HEK293 (cell line): ENCODE data around the gene OSBP2.

ENCODE experiments used
- CTCF ChIA-PET: fragments of 350-600 bp; formaldehyde crosslinking; extraction: SDS; loops from one replicate; lab custom pipeline; 2021; ENCODE audit warnings: antibody characterized with exemption; lab: Yijun Ruan, JAX
- POLR2A ChIA-PET: fragments of 300-600 bp; formaldehyde crosslinking; extraction: SDS; loops from one replicate; lab custom pipeline; 2020; ENCODE audit warnings: antibody characterized with exemption, inconsistent platforms; lab: Yijun Ruan, JAX
- H3K27ac ChIP-seq: fragments of 200-500 bp; sonication (Bioruptor generic); 2 replicates; pipeline ENCODE4 v1.5.1; 2014; ENCODE audit warnings: low read depth, low read length, control low read depth, inconsistent platforms; ENCODE audit errors: extremely low read depth
- H3K36me3 ChIP-seq, 2 experiments: fragments of 200-500 bp in 1 of 2; sonication (Bioruptor generic) in 1 of 2; 1 replicate in 1 of 2; 2 replicates in 1 of 2; pipeline ENCODE4 v1.5.1; 2014 to 2017; ENCODE audit warnings: inconsistent platforms in 2 of 2, low read length in 2 of 2; ENCODE audit not compliant: control insufficient read depth in 2 of 2, insufficient read depth in 1 of 2
- H3K4me1 ChIP-seq: fragments of 200-500 bp; sonication (Bioruptor generic); 2 replicates; pipeline ENCODE4 v1.5.1; 2014; ENCODE audit warnings: mild to moderate bottlenecking, low read length, inconsistent platforms; ENCODE audit not compliant: control insufficient read depth, insufficient read depth
- H3K4me3 ChIP-seq: 2 replicates; pipeline ENCODE4 v1.5.1; 2011; ENCODE audit warnings: low read depth, mild to moderate bottlenecking, control low read depth, low read length, moderate library complexity
- H3K9me3 ChIP-seq: fragments of 200-500 bp; sonication (Bioruptor generic); 2 replicates; pipeline ENCODE4 v1.5.1; 2014; ENCODE audit warnings: low read depth, low read length, inconsistent platforms; ENCODE audit not compliant: control insufficient read depth, insufficient read depth
- GLIS2 ChIP-seq: fragments of 450-650 bp; formaldehyde crosslinking; IDR thresholded peaks from 2 replicates; pipeline ENCODE4 v1.5.1; 2016; ENCODE audit warnings: missing biosample characterization, missing genetic modification characterization
- HOXA7 ChIP-seq: sonication (generic); formaldehyde crosslinking; IDR thresholded peaks from 2 replicates; pipeline ENCODE4 v1.8.1; 2022; ENCODE audit warnings: missing genetic modification reagents, borderline replicate concordance
- MEIS1 ChIP-seq: sonication (generic); formaldehyde crosslinking; IDR thresholded peaks from 2 replicates; pipeline ENCODE4 v1.8.1; 2022; ENCODE audit warnings: missing genetic modification reagents, mild to moderate bottlenecking, borderline replicate concordance
- SETDB1 ChIP-seq: IDR thresholded peaks from one replicate; pipeline ENCODE4 v1.6.1; 2017; ENCODE audit warnings: mild to moderate bottlenecking, low read length, moderate library complexity, mixed read lengths; ENCODE audit not compliant: insufficient read length
- SP7 ChIP-seq: fragments of 450-650 bp; formaldehyde crosslinking; IDR thresholded peaks from 2 replicates; pipeline ENCODE4 v1.5.1; 2016; ENCODE audit warnings: missing biosample characterization, missing genetic modification characterization
- ZNF112 ChIP-seq: fragments of 450-650 bp; formaldehyde crosslinking; IDR thresholded peaks from 2 replicates; pipeline ENCODE4 v1.5.0; 2017; ENCODE audit warnings: missing biosample characterization, missing genetic modification characterization
- ZNF202 ChIP-seq: fragments of 450-650 bp; formaldehyde crosslinking; IDR thresholded peaks from 2 replicates; pipeline ENCODE4 v1.5.1; 2016; ENCODE audit warnings: missing biosample characterization, missing genetic modification characterization, borderline replicate concordance
- ZNF221 ChIP-seq: fragments of 450-650 bp; formaldehyde crosslinking; IDR thresholded peaks from 2 replicates; pipeline ENCODE4 v1.5.1; 2017; ENCODE audit warnings: missing biosample characterization, missing genetic modification characterization, borderline replicate concordance
- ZNF324 ChIP-seq: fragments of 450-650 bp; formaldehyde crosslinking; IDR thresholded peaks from 2 replicates; pipeline ENCODE4 v1.5.1; 2016; ENCODE audit warnings: missing biosample characterization, missing genetic modification characterization
- ZNF335 ChIP-seq: fragments of 450-650 bp; formaldehyde crosslinking; conservative IDR thresholded peaks from 2 replicates; pipeline ENCODE4 v1.5.1; 2016; ENCODE audit warnings: missing biosample characterization, missing genetic modification characterization
- ZNF423 ChIP-seq: fragments of 450-650 bp; formaldehyde crosslinking; IDR thresholded peaks from 2 replicates; pipeline ENCODE4 v1.5.1; 2016; ENCODE audit warnings: missing biosample characterization, missing genetic modification characterization
- ZNF623 ChIP-seq: fragments of 450-650 bp; formaldehyde crosslinking; IDR thresholded peaks from 2 replicates; pipeline ENCODE4 v1.5.1; 2016; ENCODE audit warnings: missing biosample characterization, missing genetic modification characterization
- ZNF792 ChIP-seq: fragments of 450-650 bp; formaldehyde crosslinking; IDR thresholded peaks from 2 replicates; pipeline ENCODE4 v1.5.1; 2016; ENCODE audit warnings: missing biosample characterization, missing genetic modification characterization
- TF ChIP-seq, protein P1 (sequence below): fragments of 450-650 bp; formaldehyde crosslinking; IDR thresholded peaks from 2 replicates; pipeline ENCODE4 v1.5.1; 2016; ENCODE audit warnings: missing biosample characterization, missing genetic modification characterization
- TF ChIP-seq, protein P2 (sequence below): fragments of 450-650 bp; formaldehyde crosslinking; IDR thresholded peaks from 2 replicates; pipeline ENCODE4 v1.5.1; 2016; ENCODE audit warnings: missing biosample characterization, missing genetic modification characterization
- TF ChIP-seq, protein P3 (sequence below): fragments of 450-650 bp; formaldehyde crosslinking; IDR thresholded peaks from 2 replicates; pipeline ENCODE4 v1.5.1; 2016; ENCODE audit warnings: missing biosample characterization, missing genetic modification characterization, low read depth

The OSBP2 gene

DNA sequence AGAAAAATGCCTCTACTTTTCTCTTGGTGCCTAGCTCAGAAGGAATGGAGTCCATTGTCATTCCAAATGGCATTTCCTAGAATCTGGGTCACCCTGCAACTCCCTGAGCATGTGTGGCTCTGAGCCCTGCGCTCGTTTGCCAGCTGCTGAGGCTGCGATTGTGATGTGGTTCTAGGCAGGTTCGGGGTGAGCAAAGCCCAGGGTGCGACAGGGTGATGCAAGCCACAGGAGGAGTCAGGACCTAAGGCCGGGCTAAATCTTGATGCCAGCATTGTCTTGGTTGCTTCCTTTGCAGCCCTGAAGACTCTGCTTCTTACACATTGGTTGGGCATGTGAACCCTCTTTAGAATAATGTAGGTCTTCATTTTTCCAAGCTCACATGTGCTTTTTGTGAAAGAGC, 142.9 kb downstream of the OSBP2 start (continued):
- TF ChIP-seq ZNF202 (no peak), ZNF623 (tag by site-specific recombination) (no peak), SP7 (tag by site-specific recombination) (no peak), HOXA7 (CRISPR knock-in tag) (no peak), ZNF423 (no peak)
- TF ChIP-seq, protein P1, sequence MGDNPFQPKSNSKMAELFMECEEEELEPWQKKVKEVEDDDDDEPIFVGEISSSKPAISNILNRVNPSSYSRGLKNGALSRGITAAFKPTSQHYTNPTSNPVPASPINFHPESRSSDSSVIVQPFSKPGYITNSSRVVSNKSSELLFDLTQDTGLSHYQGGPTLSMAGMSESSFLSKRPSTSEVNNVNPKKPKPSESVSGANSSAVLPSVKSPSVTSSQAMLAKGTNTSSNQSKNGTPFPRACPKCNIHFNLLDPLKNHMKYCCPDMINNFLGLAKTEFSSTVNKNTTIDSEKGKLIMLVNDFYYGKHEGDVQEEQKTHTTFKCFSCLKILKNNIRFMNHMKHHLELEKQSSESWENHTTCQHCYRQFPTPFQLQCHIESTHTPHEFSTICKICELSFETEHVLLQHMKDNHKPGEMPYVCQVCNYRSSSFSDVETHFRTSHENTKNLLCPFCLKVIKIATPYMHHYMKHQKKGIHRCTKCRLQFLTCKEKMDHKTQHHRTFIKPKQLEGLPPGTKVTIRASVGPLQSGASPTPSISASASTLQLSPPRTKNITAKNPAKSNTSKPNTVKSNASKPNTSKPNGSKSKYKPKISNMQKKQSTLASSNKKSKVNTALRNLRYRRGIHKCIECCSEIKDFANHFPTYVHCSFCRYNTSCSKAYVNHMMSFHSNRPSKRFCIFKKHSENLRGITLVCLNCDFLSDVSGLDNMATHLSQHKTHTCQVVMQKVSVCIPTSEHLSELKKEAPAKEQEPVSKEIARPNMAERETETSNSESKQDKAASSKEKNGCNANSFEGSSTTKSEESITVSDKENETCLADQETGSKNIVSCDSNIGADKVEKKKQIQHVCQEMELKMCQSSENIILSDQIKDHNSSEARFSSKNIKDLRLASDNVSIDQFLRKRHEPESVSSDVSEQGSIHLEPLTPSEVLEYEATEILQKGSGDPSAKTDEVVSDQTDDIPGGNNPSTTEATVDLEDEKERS (tag by site-specific recombination), result no peak
- TF ChIP-seq, protein P2, sequence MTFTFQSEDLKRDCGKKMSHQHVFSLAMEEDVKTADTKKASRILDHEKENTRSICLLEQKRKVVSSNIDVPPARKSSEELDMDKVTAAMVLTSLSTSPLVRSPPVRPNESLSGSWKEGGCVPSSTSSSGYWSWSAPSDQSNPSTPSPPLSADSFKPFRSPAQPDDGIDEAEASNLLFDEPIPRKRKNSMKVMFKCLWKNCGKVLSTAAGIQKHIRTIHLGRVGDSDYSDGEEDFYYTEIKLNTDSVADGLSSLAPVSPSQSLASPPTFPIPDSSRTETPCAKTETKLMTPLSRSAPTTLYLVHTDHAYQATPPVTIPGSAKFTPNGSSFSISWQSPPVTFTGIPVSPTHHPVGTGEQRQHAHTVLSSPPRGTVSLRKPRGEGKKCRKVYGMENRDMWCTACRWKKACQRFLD (tag by site-specific recombination), result no peak

DNA sequence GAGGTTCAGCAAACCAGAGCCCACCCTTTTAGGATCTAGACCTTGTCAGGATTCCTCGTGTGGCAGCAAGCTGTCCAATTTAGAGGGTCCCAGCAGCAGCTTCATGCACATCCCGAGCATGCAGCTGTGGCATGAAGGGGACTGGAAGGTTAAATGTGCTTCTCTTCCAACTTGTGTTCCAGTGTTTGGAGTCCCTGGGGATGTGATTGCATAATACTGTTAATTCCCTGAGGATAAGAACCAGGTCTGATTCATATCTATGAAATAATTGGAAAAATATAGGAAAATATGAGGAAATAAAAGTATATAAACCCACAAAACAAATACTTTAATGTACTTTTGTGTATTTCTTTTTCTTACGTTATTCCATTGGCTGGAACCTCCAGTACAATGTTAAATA, 143.4 kb downstream of the OSBP2 start:
- POLR2A ChIA-PET, result no interaction called here
- Histone ChIP-seq H3K27ac (no peak overlapping the region), H3K4me1 (no peaks in the 10 kb centered on the region)
- TF ChIP-seq SETDB1, result peak; percentile 56
- TF ChIP-seq, protein P3, sequence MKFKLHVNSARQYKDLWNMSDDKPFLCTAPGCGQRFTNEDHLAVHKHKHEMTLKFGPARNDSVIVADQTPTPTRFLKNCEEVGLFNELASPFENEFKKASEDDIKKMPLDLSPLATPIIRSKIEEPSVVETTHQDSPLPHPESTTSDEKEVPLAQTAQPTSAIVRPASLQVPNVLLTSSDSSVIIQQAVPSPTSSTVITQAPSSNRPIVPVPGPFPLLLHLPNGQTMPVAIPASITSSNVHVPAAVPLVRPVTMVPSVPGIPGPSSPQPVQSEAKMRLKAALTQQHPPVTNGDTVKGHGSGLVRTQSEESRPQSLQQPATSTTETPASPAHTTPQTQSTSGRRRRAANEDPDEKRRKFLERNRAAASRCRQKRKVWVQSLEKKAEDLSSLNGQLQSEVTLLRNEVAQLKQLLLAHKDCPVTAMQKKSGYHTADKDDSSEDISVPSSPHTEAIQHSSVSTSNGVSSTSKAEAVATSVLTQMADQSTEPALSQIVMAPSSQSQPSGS (tag by site-specific recombination), result no peak
- TF ChIP-seq, all 188 proteins: peak for 1
- Histone ChIP-seq H3K36me3 (no peaks in the 10 kb centered on the region), H3K4me3 (no peak overlapping the region), H3K9me3 (no peaks in the 10 kb centered on the region)
- CTCF ChIA-PET, result no interaction called here

DNA sequence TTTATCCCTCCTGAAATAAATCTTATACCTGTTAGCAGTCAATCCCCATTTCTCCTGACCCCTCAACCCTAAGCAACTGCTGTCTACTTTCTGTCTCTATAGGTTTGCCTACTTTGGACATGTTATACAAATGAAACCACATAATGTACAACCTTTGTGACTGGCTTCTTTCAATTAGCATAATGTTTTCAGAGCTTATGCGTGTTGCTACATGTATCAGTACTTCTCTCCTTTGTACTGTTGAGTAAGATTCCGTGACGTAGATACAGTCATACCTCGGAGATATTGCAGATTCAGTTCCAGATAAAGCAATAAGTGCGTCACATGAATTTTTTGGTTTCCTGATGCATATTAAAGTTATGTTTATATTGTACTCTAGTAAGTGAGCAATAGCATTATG, 146.6 kb downstream of the OSBP2 start:
- H3K9me3 ChIP-seq, result no peaks in the 10 kb centered on the region
- H3K36me3 ChIP-seq, result no peaks in the 10 kb centered on the region; a peak in 1 of 3 replicates

DNA sequence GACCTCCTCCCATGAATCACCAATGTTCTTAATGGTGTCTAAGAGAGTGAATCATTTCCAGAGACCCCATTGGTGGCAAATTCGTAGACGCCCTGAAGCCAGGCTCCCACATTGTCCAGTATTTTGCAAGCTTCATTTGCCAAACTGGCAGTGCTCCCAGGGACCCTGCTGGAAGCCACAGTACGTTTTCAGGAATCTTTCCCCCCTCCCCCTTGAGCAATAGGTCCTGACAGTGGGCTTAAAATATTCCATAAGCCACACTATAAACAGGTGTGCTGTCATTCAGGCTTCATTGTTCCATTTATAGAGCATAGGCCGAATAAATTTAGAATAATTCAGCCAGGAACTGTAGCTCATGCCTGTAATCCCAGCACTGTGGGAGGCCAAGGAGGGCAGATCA, 148.6 kb downstream of the OSBP2 start:
- ChIA-PET POLR2A (no interaction called here), CTCF (interaction anchor here (1.2 kb wide), 1 partner anchor 77 kb away, joined by 15 read pairs; no protein-coding TSS in a partner anchor)

More for the DNA sequence above, 146.6 kb downstream of the OSBP2 start:
- Histone ChIP-seq H3K4me3 (no peak overlapping the region), H3K27ac (no peak overlapping the region)
- CTCF ChIA-PET, result no interaction called here
- no peak for TF ChIP-seq SP7 (tag by site-specific recombination)
- TF ChIP-seq ZNF112 (tag by site-specific recombination), result no peak
- no peak for TF ChIP-seq ZNF221 (tag by site-specific recombination)
- TF ChIP-seq ZNF335, result no peak
- TF ChIP-seq GLIS2 (tag by site-specific recombination), result no peak
- no peak for TF ChIP-seq ZNF792
- no peak for TF ChIP-seq ZNF423
- no peak for TF ChIP-seq MEIS1 (CRISPR knock-in tag)
- TF ChIP-seq, all 188 proteins: peak for 0
- POLR2A ChIA-PET, result no interaction called here
- no peaks in the 10 kb centered on the region for H3K4me1 ChIP-seq

More for the DNA sequence above, 148.6 kb downstream of the OSBP2 start:
- no peaks in the 10 kb centered on the region; a peak in 1 of 3 replicates for H3K36me3 ChIP-seq
- no peaks in the 10 kb centered on the region for H3K9me3 ChIP-seq
- H3K4me1 ChIP-seq, result no peaks in the 10 kb centered on the region
- H3K4me3 ChIP-seq, result no peak overlapping the region
- TF ChIP-seq ZNF324 (tag by site-specific recombination), result no peak
- H3K27ac ChIP-seq, result no peak overlapping the region
